Activated naive CD8-positive, alpha-beta T cell treated with anti-CD3 and anti-CD28 coated beads for 36 hours (primary cell): Measurements from ENCODE around the gene CDKL5. TPM values are rescaled to one million over a fixed set of nuclear protein-coding genes. Genes with fewer than 3 reads are reported as not detected.

ENCODE experiments used
- DNase-seq: peaks from one replicate; pipeline ENCODE4 v3.0.0; 2021
- H3K27ac Mint-ChIP-seq: one replicate; pipeline ENCODE4 v1.8.0; 2022; ENCODE audit warnings: mild to moderate bottlenecking, moderate library complexity, mixed read lengths
- H3K27me3 Mint-ChIP-seq: one replicate; pipeline ENCODE4 v1.8.0; 2022; ENCODE audit warnings: mild to moderate bottlenecking, mixed read lengths
- H3K36me3 Mint-ChIP-seq: one replicate; pipeline ENCODE4 v1.8.0; 2021; ENCODE audit warnings: mild to moderate bottlenecking, mixed read lengths
- H3K4me1 Mint-ChIP-seq: one replicate; pipeline ENCODE4 v1.8.0; 2021; ENCODE audit warnings: mixed read lengths
- H3K4me3 Mint-ChIP-seq: one replicate; pipeline ENCODE4 v1.8.0; 2022; ENCODE audit warnings: mild to moderate bottlenecking, moderate library complexity, mixed read lengths
- H3K9me3 Mint-ChIP-seq: one replicate; pipeline ENCODE4 v1.8.0; 2022; ENCODE audit warnings: mixed read lengths
- total RNA-seq, 2 experiments: library from RNA; stranded (reverse); gene quantifications; one replicate each; pipeline ENCODE4 v1.2.3, GENCODE V29; 2021

The CDKL5 gene
- total RNA-seq, 2 experiments from 2014 or later = 0.82 to 1.3 TPM

DNA sequence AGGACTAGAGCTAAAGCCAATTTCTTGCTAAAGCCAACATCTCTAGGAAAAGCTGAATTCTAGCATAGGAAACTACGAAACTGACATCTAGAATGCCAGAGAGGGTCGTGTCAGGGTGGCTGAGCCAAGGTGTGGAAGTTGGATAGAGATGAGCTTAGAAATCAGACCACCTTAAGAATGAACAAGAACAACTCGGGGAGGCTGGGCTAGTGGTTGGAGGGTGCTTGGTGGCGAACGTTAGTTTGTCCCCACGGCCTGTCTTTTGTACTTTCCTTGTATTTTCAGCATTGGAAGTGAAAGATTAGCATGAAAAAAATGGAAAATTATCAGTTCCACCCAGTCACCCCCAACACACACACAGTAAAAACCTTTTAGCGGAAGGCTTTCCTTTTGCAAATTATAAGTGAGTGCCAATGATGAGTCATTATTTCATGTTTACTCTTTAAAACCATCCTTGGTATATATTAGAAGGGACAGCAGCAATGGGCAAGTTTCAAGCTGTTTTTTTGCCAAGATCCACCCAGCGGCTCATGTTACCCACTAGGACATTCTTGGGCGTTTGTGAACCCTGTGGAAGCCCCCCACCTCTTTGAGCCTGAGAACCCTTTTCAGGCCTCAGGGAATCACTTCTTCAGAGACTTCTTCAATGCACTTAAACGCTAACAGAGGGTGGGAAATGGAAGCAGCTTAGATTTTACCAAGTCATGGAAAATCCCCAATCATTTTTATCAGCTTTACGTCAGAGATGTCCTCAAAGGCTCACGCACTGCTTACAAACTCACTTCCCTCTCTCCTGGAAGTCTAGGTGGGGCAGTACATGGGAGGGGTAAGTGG is 277.2 kb downstream of the CDKL5 start:
- peaks cover 2% of the 10 kb centered on the region for H3K4me1 Mint-ChIP-seq
- H3K36me3 Mint-ChIP-seq = no peaks in the 10 kb centered on the region
- no peak for DNase-seq
- no peak overlapping the region for H3K4me3 Mint-ChIP-seq
- H3K27ac Mint-ChIP-seq = no peak overlapping the region
- no peaks in the 10 kb centered on the region for H3K27me3 Mint-ChIP-seq
- H3K9me3 Mint-ChIP-seq = no peaks in the 10 kb centered on the region

Other genes with a start within 250 kb of the CDKL5 start
- not detected for gene BEND2, start 204.7 kb upstream of the CDKL5 start, total RNA-seq
- gene SCML2, start 70.9 kb upstream of the CDKL5 start, total RNA-seq = 1 to 10 TPM; 3.4 to 4.0 TPM
- not detected for gene RS1, start 246.5 kb downstream of the CDKL5 start, total RNA-seq